ENCODE results near the gene FN3K.
"Not testable (repeated sequence)": the region's sequence is repeated elsewhere in the genome, so short reads cannot be mapped to it uniquely, and the experiment has no call there.

The FN3K gene

GRCh38 chr17:82775001-82775823 is 39.8 kb downstream of the FN3K start:
- DNase-seq (ENCODE audit: low read depth): no peak
- TF ChIP-seq CTCF (IDR thresholded peaks at IDR 0.05; ENCODE audit: low read depth, low read length, missing control alignments): peak; percentile 83
- H3K4me3 ChIP-seq (ENCODE audit: low read depth, low read length): no peak overlapping the region
- in situ Hi-C loops (cut with HindIII; ENCODE audit: low sequenced_read_pairs): no loop called here

- no peak for TF ChIP-seq CTCF (IDR thresholded peaks at IDR 0.05; ENCODE audit: low read depth, low read length, missing control alignments)
- no peak for DNase-seq (ENCODE audit: low read depth)
- in situ Hi-C loops (cut with HindIII; ENCODE audit: low sequenced_read_pairs): no loop called here
- H3K4me3 ChIP-seq (ENCODE audit: low read depth, low read length): no peak overlapping the region
Measured at GRCh38 chr17:82776454-82776853, 41.0 kb downstream of the FN3K start.

GRCh38 chr17:82777778-82778375 is 42.5 kb downstream of the FN3K start:
- H3K4me3 ChIP-seq (ENCODE audit: low read depth, low read length); in situ Hi-C loops (cut with HindIII; ENCODE audit: low sequenced_read_pairs); DNase-seq (ENCODE audit: low read depth): not testable (repeated sequence)

GRCh38 chr17:82779541-82779940 is 44.1 kb downstream of the FN3K start:
- H3K4me3 ChIP-seq (ENCODE audit: low read depth, low read length): no peak overlapping the region
- in situ Hi-C loops (cut with HindIII; ENCODE audit: low sequenced_read_pairs): no loop called here
- no peak for TF ChIP-seq CTCF (IDR thresholded peaks at IDR 0.05; ENCODE audit: low read depth, low read length, missing control alignments)
- DNase-seq (ENCODE audit: low read depth): no peak

GRCh38 chr17:82780195-82780594 is 44.8 kb downstream of the FN3K start:
- DNase-seq (ENCODE audit: low read depth): no peak
- in situ Hi-C loops (cut with HindIII; ENCODE audit: low sequenced_read_pairs): no loop called here
- no peak overlapping the region for H3K4me3 ChIP-seq (ENCODE audit: low read depth, low read length)
- TF ChIP-seq CTCF (IDR thresholded peaks at IDR 0.05; ENCODE audit: low read depth, low read length, missing control alignments): no peak

- TF ChIP-seq CTCF (IDR thresholded peaks at IDR 0.05; ENCODE audit: low read depth, low read length, missing control alignments): no peak
- DNase-seq (ENCODE audit: low read depth): no peak
- in situ Hi-C loops (cut with HindIII; ENCODE audit: low sequenced_read_pairs): no loop called here
- H3K4me3 ChIP-seq (ENCODE audit: low read depth, low read length): no peak overlapping the region
Measured at GRCh38 chr17:82780971-82781893, 45.8 kb downstream of the FN3K start.
